IPS-NIHi7 (cell line): ENCODE results near the gene IL17F.
"Not testable (repeated sequence)": the region's sequence is repeated elsewhere in the genome, so short reads cannot be mapped to it uniquely, and the experiment has no call there.

ENCODE experiments used
- DNase-seq: peaks from one replicate; pipeline ENCODE4 v3.0.0; 2012; ENCODE audit warnings: mixed read lengths; ENCODE audit errors: extremely low spot score

Gene IL17F

GRCh38 chr6:52245425-52245824, 1.1 kb upstream of the IL17F start:
- no peak for DNase-seq

- DNase-seq = no peak
Measured at GRCh38 chr6:52243282-52243893, 912 bp downstream of the IL17F start.

GRCh38 chr6:52241819-52242218, 2.5 kb downstream of the IL17F start:
- no peak for DNase-seq

- DNase-seq = peak; percentile 84
Measured at GRCh38 chr6:52233975-52234823, 10.1 kb downstream of the IL17F start.

- no peak for DNase-seq
Measured at GRCh38 chr6:52233005-52233404, 11.3 kb downstream of the IL17F start.

- DNase-seq = no peak
Measured at GRCh38 chr6:52231406-52232127, 12.7 kb downstream of the IL17F start.

GRCh38 chr6:52230685-52231084, 13.6 kb downstream of the IL17F start:
- DNase-seq = no peak

GRCh38 chr6:52227495-52227894, 16.8 kb downstream of the IL17F start:
- no peak for DNase-seq

GRCh38 chr6:52221302-52221701, 23.0 kb downstream of the IL17F start:
- no peak for DNase-seq

- DNase-seq = no peak
Measured at GRCh38 chr6:52217761-52218160, 26.5 kb downstream of the IL17F start.

- DNase-seq = no peak
Measured at GRCh38 chr6:52216932-52217575, 27.2 kb downstream of the IL17F start.

- no peak for DNase-seq
Measured at GRCh38 chr6:52215787-52216186, 28.5 kb downstream of the IL17F start.

GRCh38 chr6:52213127-52213526, 31.2 kb downstream of the IL17F start:
- no peak for DNase-seq

- no peak for DNase-seq
Measured at GRCh38 chr6:52210227-52210626, 34.1 kb downstream of the IL17F start.

- DNase-seq = no peak
Measured at GRCh38 chr6:52209770-52210169, 34.5 kb downstream of the IL17F start.

GRCh38 chr6:52208612-52209011, 35.7 kb downstream of the IL17F start:
- DNase-seq = no peak

GRCh38 chr6:52207066-52207465, 37.2 kb downstream of the IL17F start:
- no peak for DNase-seq

GRCh38 chr6:52201493-52201892, 42.8 kb downstream of the IL17F start:
- no peak for DNase-seq

- no peak for DNase-seq
Measured at GRCh38 chr6:52201046-52201445, 43.3 kb downstream of the IL17F start.

- DNase-seq = not testable (repeated sequence)
Measured at GRCh38 chr6:52200088-52200487, 44.2 kb downstream of the IL17F start.

GRCh38 chr6:52195886-52196285, 48.4 kb downstream of the IL17F start:
- no peak for DNase-seq

- no peak for DNase-seq
Measured at GRCh38 chr6:52191824-52192223, 52.5 kb downstream of the IL17F start.
